ENCODE data around the gene NUP214. TPM values are rescaled to one million over a fixed set of nuclear protein-coding genes. Genes with fewer than 3 reads are reported as not detected.

The NUP214 gene
- total RNA-seq, 1 donor: 16.4 TPM

DNA sequence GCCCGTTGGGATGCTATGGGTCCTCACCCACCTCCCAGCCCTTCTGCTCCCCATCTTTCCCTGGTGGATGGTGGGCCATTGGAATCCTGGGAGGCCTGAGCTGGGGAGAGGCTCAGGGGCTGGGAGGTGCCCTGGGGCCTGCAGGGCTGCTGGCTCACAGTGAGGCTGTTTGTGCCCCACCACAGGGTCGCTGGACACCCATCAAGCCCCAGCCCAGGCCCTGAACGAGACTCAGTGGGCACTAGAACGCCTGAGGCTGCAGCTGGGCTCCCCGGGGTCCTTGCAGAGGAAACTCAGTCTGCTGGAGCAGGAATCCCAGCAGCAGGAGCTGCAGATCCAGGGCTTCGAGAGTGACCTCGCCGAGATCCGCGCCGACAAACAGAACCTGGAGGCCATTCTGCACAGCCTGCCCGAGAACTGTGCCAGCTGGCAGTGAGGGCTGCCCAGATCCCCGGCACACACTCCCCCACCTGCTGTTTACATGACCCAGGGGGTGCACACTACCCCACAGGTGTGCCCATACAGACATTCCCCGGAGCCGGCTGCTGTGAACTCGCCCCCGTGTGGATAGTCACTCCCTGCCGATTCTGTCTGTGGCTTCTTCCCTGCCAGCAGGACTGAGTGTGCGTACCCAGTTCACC is 33.9 kb upstream of the NUP214 start:
- TF ChIP-seq CTCF (IDR thresholded peaks at IDR 0.05; ENCODE audit: insufficient read depth, low read depth, low read length): no peak
- H3K4me3 ChIP-seq (ENCODE audit: low read depth, low read length): no peak overlapping the region
- no peak for DNase-seq (ENCODE audit: low read depth)

DNA sequence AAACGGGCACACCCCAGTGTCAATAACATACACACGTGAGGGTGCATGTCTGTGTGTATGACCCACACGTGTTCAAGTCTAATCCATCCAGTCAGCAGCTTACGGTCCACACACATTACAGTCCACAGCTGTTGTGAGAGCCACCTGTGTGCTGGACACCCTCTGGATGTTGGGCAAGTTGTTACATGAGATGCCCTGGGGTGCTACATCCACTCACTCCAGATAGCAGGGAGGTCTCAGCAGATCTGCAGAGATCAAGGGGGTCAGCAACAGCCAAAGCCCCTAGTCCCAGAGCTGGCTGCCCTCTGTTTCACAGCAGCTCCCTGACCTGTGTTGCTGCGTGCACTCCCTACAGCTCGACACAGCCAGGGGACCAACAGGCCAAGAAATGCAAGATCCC is 33.4 kb upstream of the NUP214 start:
- no peak overlapping the region for H3K4me3 ChIP-seq (ENCODE audit: low read depth, low read length)
- TF ChIP-seq CTCF (IDR thresholded peaks at IDR 0.05; ENCODE audit: insufficient read depth, low read depth, low read length): no peak
- no peak for DNase-seq (ENCODE audit: low read depth)

GRCh38 chr9:131092548-131093440 is 32.6 kb upstream of the NUP214 start:
- no peak overlapping the region for H3K4me3 ChIP-seq (ENCODE audit: low read depth, low read length)
- no peak for DNase-seq (ENCODE audit: low read depth)
- no peak for TF ChIP-seq CTCF (IDR thresholded peaks at IDR 0.05; ENCODE audit: insufficient read depth, low read depth, low read length)

DNA sequence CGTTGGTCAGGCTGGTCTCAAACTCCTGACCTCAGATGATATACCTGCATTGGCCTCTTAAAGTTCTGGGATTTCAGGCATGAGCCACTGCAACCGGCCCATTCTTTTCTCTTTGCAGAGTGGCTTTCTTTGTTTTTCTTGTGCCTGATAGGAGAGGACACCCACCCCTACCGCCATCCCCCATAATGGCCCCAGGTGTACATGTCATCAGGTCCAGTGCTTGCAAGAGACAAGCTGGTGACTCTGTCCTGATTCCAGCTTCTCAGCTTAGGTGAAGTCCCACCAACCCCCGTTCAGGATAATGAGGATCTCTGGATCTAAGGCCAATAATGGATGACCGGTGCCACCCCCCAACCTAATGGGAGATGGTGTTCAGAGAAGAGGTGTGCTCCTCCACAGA is 31.4 kb upstream of the NUP214 start:
- TF ChIP-seq CTCF (IDR thresholded peaks at IDR 0.05; ENCODE audit: insufficient read depth, low read depth, low read length): no peak
- no peak for DNase-seq (ENCODE audit: low read depth)
- H3K4me3 ChIP-seq (ENCODE audit: low read depth, low read length): no peak overlapping the region

DNA sequence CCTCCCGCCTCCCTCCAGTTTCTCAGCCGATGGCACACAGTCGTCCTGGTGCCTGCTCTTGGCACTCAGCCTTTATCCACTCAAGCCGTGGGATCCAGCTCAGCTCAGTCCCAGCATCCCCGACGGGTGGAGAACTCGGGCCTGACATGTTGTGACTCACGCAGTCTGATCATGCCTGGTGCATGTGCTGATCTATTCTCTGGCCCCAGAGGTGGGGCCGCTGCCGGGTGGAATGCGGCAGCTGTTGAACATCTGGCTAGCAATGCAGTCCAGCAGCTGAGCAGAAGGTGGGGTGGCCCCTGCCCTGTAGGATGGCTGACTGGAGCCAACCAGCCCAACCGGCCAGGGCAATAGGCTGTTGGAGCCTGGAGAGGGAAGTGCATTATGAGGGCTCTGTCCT is 30.8 kb upstream of the NUP214 start:
- DNase-seq (ENCODE audit: low read depth): peak; percentile 74
- no peak overlapping the region for H3K4me3 ChIP-seq (ENCODE audit: low read depth, low read length)
- TF ChIP-seq CTCF (IDR thresholded peaks at IDR 0.05; ENCODE audit: insufficient read depth, low read depth, low read length): no peak

GRCh38 chr9:131095666-131096268 is 29.6 kb upstream of the NUP214 start:
- TF ChIP-seq CTCF (IDR thresholded peaks at IDR 0.05; ENCODE audit: insufficient read depth, low read depth, low read length): no peak
- no peak for DNase-seq (ENCODE audit: low read depth)
- peak overlapping the region; percentile 21 for H3K4me3 ChIP-seq (ENCODE audit: low read depth, low read length)
